Fibroblast of pulmonary artery (primary cell): ENCODE data around the gene GNAZ.
A peak's percentile ranks its signal among the peaks of the same experiment; 100 is the strongest.

Experiments used
- DNase-seq: peaks from one replicate; pipeline ENCODE4 v3.0.0-alpha.2; 2010; ENCODE audit warnings: low read depth
- H3K4me3 ChIP-seq: replicated peaks from 2 replicates; pipeline ENCODE4 v1.5.1; 2011; ENCODE audit warnings: low read depth, mild to moderate bottlenecking, control low read depth, low read length, moderate library complexity
- CTCF ChIP-seq: IDR thresholded peaks from 2 replicates; pipeline ENCODE4 v1.5.1; 2011; ENCODE audit warnings: mild to moderate bottlenecking, control low read depth, low read length, inconsistent platforms; ENCODE audit errors: missing control alignments

Gene GNAZ

GRCh38 chr22:23036684-23037428 is 33.5 kb upstream of the GNAZ start:
- TF ChIP-seq CTCF, result no peak
- peak; percentile 35 for DNase-seq
- no peak overlapping the region for H3K4me3 ChIP-seq

GRCh38 chr22:23037429-23038333 is 32.6 kb upstream of the GNAZ start:
- no peak for DNase-seq
- H3K4me3 ChIP-seq, result no peak overlapping the region
- TF ChIP-seq CTCF, result no peak

- no peak overlapping the region for H3K4me3 ChIP-seq
- no peak for TF ChIP-seq CTCF
- no peak for DNase-seq
These were observed 32.0 kb upstream of the GNAZ start for GRCh38 chr22:23038334-23038642.

GRCh38 chr22:23038902-23039301 is 31.4 kb upstream of the GNAZ start:
- no peak for DNase-seq
- TF ChIP-seq CTCF, result no peak
- H3K4me3 ChIP-seq, result no peak overlapping the region

GRCh38 chr22:23042179-23042578 is 28.1 kb upstream of the GNAZ start:
- no peak for DNase-seq
- no peak overlapping the region for H3K4me3 ChIP-seq
- no peak for TF ChIP-seq CTCF

- no peak overlapping the region for H3K4me3 ChIP-seq
- no peak for DNase-seq
- TF ChIP-seq CTCF, result no peak
These were observed 25.7 kb upstream of the GNAZ start for GRCh38 chr22:23044570-23044969.

GRCh38 chr22:23045461-23045860 is 24.9 kb upstream of the GNAZ start:
- no peak overlapping the region for H3K4me3 ChIP-seq
- TF ChIP-seq CTCF, result no peak
- DNase-seq, result no peak
